ENCODE results near the gene ASB7. TPM values are rescaled to one million over a fixed set of nuclear protein-coding genes. Genes with fewer than 3 reads are reported as not detected.

ASB7 gene
- total and polyA plus RNA-seq, 2 experiments from 2014 or later, result 10.3 to 17.5 TPM

GRCh38 chr15:100614336-100614735 lies 11.9 kb downstream of the ASB7 start:
- TF ChIP-seq CTCF (IDR thresholded peaks at IDR 0.05; ENCODE audit: poor library complexity) (no peak), EZH2phosphoT487 (IDR thresholded peaks at IDR 0.05; ENCODE audit: low read depth, severe bottlenecking, unreplicated experiment) (no peak), EZH2 (IDR thresholded peaks at IDR 0.05; ENCODE audit: borderline replicate concordance) (no peak)
- DNase-seq (ENCODE audit: low spot score), result no peak

GRCh38 chr15:100614918-100615317 lies 12.5 kb downstream of the ASB7 start:
- TF ChIP-seq CTCF (IDR thresholded peaks at IDR 0.05; ENCODE audit: poor library complexity) (no peak), EZH2phosphoT487 (IDR thresholded peaks at IDR 0.05; ENCODE audit: low read depth, severe bottlenecking, unreplicated experiment) (no peak), EZH2 (IDR thresholded peaks at IDR 0.05; ENCODE audit: borderline replicate concordance) (no peak)
- Histone ChIP-seq H3K4me3 (no peak overlapping the region), H3K27ac (no peak overlapping the region), H2AFZ (no peak overlapping the region), H3K4me2 (no peak overlapping the region), H3K36me3 (replicated peaks; ENCODE audit: insufficient read depth, low read depth) (no peaks in the 10 kb centered on the region), H3K79me2 (peaks cover 5% of the 10 kb centered on the region), H3K4me1 (ENCODE audit: insufficient read depth) (no peaks in the 10 kb centered on the region), H3K9me3 (ENCODE audit: low read depth) (no peaks in the 10 kb centered on the region), H4K20me1 (ENCODE audit: insufficient read depth, poor library complexity, severe bottlenecking) (no peaks in the 10 kb centered on the region), H3K9me2 (replicated peaks; ENCODE audit: insufficient read depth) (no peaks in the 10 kb centered on the region), H3K27me3 (no peaks in the 10 kb centered on the region)
- 92% methylated on average over 4 of the region's 4 CpGs for WGBS (ENCODE audit: low lambda C conversion rate, missing lambda C conversion rate)
- DNase-seq (ENCODE audit: low spot score), result no peak

More at GRCh38 chr15:100614336-100614735, 11.9 kb downstream of the ASB7 start:
- Histone ChIP-seq H3K9me2 (replicated peaks; ENCODE audit: insufficient read depth) (no peaks in the 10 kb centered on the region), H3K36me3 (replicated peaks; ENCODE audit: insufficient read depth, low read depth) (no peaks in the 10 kb centered on the region), H2AFZ (no peak overlapping the region), H3K27me3 (no peaks in the 10 kb centered on the region), H3K27ac (peak overlapping the region; percentile 0), H4K20me1 (ENCODE audit: insufficient read depth, poor library complexity, severe bottlenecking) (no peaks in the 10 kb centered on the region), H3K9me3 (ENCODE audit: low read depth) (no peaks in the 10 kb centered on the region), H3K4me1 (ENCODE audit: insufficient read depth) (no peaks in the 10 kb centered on the region), H3K4me3 (no peak overlapping the region), H3K79me2 (peaks cover 6% of the 10 kb centered on the region), H3K4me2 (peak overlapping the region; percentile 1)
- WGBS (ENCODE audit: low lambda C conversion rate, missing lambda C conversion rate), result 52% methylated on average over 2 of the region's 2 CpGs

GRCh38 chr15:100615801-100616200 lies 13.4 kb downstream of the ASB7 start:
- Histone ChIP-seq H3K4me3 (no peak overlapping the region), H3K27ac (no peak overlapping the region), H3K27me3 (no peaks in the 10 kb centered on the region), H3K4me1 (ENCODE audit: insufficient read depth) (no peaks in the 10 kb centered on the region), H3K36me3 (replicated peaks; ENCODE audit: insufficient read depth, low read depth) (no peaks in the 10 kb centered on the region), H2AFZ (no peak overlapping the region), H4K20me1 (ENCODE audit: insufficient read depth, poor library complexity, severe bottlenecking) (no peaks in the 10 kb centered on the region), H3K9me2 (replicated peaks; ENCODE audit: insufficient read depth) (no peaks in the 10 kb centered on the region), H3K9me3 (ENCODE audit: low read depth) (no peaks in the 10 kb centered on the region), H3K4me2 (no peak overlapping the region), H3K79me2 (peaks cover 5% of the 10 kb centered on the region)
- no peak for DNase-seq (ENCODE audit: low spot score)
- 65% methylated on average over 5 of the region's 5 CpGs for WGBS (ENCODE audit: low lambda C conversion rate, missing lambda C conversion rate)
- no peak for TF ChIP-seq CTCF (IDR thresholded peaks at IDR 0.05; ENCODE audit: poor library complexity)
- no peak for TF ChIP-seq EZH2phosphoT487 (IDR thresholded peaks at IDR 0.05; ENCODE audit: low read depth, severe bottlenecking, unreplicated experiment)
- TF ChIP-seq EZH2 (IDR thresholded peaks at IDR 0.05; ENCODE audit: borderline replicate concordance), result no peak

- no peak for TF ChIP-seq CTCF (IDR thresholded peaks at IDR 0.05; ENCODE audit: poor library complexity)
- no peak for TF ChIP-seq EZH2phosphoT487 (IDR thresholded peaks at IDR 0.05; ENCODE audit: low read depth, severe bottlenecking, unreplicated experiment)
- Histone ChIP-seq H3K27me3 (no peaks in the 10 kb centered on the region), H3K79me2 (peaks cover 5% of the 10 kb centered on the region), H3K27ac (no peak overlapping the region), H3K36me3 (replicated peaks; ENCODE audit: insufficient read depth, low read depth) (no peaks in the 10 kb centered on the region), H3K4me2 (no peak overlapping the region), H3K4me3 (no peak overlapping the region), H4K20me1 (ENCODE audit: insufficient read depth, poor library complexity, severe bottlenecking) (no peaks in the 10 kb centered on the region), H3K9me2 (replicated peaks; ENCODE audit: insufficient read depth) (no peaks in the 10 kb centered on the region), H3K9me3 (ENCODE audit: low read depth) (no peaks in the 10 kb centered on the region), H3K4me1 (ENCODE audit: insufficient read depth) (no peaks in the 10 kb centered on the region), H2AFZ (no peak overlapping the region)
- 97% methylated on average over 2 of the region's 2 CpGs for WGBS (ENCODE audit: low lambda C conversion rate, missing lambda C conversion rate)
- no peak for DNase-seq (ENCODE audit: low spot score)
Observed at GRCh38 chr15:100616700-100617099, 14.3 kb downstream of the ASB7 start.

Measured in hepatocyte (in vitro differentiated cells).